GM19025 (cell line): ENCODE results near the gene NAXE.
A peak's percentile ranks its signal among the peaks of the same experiment; 100 is the strongest.
"Not testable (repeated sequence)": the region's sequence is repeated elsewhere in the genome, so short reads cannot be mapped to it uniquely, and the experiment has no call there.

ENCODE experiments used
- ATAC-seq: cut with Tn5 transposase; IDR thresholded peaks from one replicate; pipeline ENCODE4 v1.9.1; 2021; ENCODE audit warnings: mild to moderate bottlenecking, low read depth, moderate library complexity; ENCODE audit not compliant: unreplicated experiment

NAXE gene

DNA sequence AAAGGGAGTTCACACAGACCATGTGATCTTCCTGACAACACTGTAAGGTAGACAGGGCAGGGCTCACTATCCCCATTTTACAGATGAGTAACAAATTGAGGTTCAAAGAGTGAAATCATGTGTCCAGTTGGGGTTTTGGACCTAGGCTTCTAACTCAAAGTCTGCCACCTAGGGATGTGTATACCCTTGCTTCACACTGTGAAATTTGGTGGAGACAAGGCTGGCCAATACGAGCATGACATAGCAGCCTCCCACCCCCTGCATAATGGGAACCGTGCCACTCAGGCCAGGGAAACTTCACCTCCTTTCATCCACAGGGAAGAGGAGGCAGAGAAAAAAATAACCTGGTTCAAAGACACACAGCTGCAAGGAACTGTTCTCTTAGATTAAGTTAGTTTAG lies 26.1 kb upstream of the NAXE start:
- ATAC-seq = no peak

- ATAC-seq = no peak
Measured at GRCh38 chr1:156566436-156566835, 25.1 kb upstream of the NAXE start.

- ATAC-seq = no peak
Measured at GRCh38 chr1:156571261-156571852, 20.2 kb upstream of the NAXE start.

GRCh38 chr1:156571919-156572662 lies 19.5 kb upstream of the NAXE start, which contains the start of gene IQGAP3:
TSS of gene IQGAP3 (minus strand) at chr1:156572565. CDS start at chr1:156572529, 36 bp downstream.
- ATAC-seq = peak; percentile 89

- no peak for ATAC-seq
Measured at GRCh38 chr1:156572663-156573018, 18.9 kb upstream of the NAXE start.

GRCh38 chr1:156574039-156574633 lies 17.4 kb upstream of the NAXE start:
- no peak for ATAC-seq

GRCh38 chr1:156577550-156577949 lies 14.0 kb upstream of the NAXE start:
- ATAC-seq = no peak

- no peak for ATAC-seq
Measured at GRCh38 chr1:156578055-156578454, 13.5 kb upstream of the NAXE start.

DNA sequence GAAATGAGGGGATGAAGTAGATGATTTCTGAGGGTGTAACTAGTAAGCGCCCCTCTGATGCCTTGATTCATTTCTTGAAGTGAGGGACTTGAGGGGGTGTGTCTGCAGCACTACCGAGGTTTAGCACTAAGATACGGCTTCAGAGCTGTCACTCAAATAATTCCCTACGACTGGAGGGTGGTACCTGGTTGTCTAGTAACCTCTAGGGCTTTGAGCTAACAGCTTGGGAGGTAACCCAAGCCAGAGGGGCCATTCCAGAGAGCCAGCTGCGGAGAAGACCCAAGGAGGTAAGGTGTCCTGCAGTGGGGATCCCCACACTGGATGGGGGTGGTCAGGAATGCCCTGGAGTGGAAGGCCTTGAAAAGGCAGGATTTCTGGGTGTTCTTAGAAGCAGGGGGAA lies 12.1 kb upstream of the NAXE start, which contains the start of gene TTC24:
Gene TTC24 (plus strand): TSS at position 252 of the 400 bp plus-strand sequence. CDS start 1,642 bp downstream, outside the sequence.
- no peak for ATAC-seq

- no peak for ATAC-seq
Measured at GRCh38 chr1:156581661-156582387, 9.8 kb upstream of the NAXE start.

DNA sequence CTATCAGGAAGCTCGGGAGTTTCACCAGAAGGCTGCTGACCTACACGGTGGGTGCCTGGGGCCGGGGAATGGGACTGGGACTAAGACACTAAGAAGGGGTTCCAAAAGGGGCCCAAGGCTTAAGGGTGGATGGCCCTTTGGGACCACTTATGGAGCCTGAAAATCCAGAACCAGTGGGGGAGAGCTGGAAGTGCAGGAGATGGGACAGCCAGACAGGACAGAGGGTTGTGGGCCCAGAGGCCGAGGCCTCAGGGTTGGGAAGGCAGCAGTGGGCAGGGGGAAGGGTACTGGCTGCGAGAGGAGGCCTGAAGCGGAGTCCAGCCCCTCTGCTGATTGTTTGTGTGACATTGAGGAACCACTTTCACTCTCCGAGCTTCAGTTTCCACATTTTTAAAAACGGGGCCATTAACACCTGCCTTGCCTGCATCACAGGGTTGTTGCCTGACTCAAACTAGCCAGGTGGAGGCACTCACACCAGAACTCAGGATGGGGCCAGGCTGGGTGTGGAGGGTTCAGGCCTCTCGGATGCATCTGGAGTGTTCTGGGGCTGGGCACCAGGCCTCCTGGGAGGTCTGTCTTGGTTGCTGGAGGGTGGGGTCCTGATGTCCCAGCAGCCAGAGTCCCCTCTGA lies 9.1 kb upstream of the NAXE start:
- no peak for ATAC-seq

GRCh38 chr1:156583821-156584622 lies 7.6 kb upstream of the NAXE start:
- no peak for ATAC-seq

- no peak for ATAC-seq
Measured at GRCh38 chr1:156584813-156585212, 6.8 kb upstream of the NAXE start.

- no peak for ATAC-seq
Measured at GRCh38 chr1:156586323-156586722, 5.3 kb upstream of the NAXE start.

DNA sequence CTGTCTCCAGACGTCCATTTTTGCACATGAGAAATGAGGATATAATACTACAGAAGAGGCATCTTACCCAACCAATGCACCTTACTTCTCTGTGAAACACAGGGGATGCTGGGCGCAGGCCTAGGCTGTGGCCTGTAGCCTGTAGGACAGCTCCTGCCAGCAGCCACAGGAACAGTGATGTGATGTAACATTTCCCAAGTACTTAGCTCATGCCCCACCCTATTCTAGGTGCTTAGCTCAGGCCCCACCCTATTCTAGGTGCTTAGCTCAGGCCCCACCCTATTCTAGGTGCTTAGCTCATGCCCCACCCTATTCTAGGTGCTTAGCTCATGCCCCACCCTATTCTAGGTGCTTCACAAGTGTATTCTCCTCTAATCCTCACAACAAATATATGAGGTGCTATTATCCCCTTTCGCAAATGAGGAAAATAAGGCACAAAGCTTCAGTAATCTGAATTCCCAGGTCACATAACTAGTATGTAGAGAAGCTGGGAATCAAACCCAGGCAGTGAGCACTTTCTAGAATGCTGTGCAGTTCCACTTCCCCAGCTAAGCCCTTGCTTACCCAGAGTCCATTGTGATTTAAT lies 4.6 kb upstream of the NAXE start:
- ATAC-seq = no peak

- ATAC-seq = not testable (repeated sequence)
Measured at GRCh38 chr1:156587927-156588326, 3.6 kb upstream of the NAXE start.

DNA sequence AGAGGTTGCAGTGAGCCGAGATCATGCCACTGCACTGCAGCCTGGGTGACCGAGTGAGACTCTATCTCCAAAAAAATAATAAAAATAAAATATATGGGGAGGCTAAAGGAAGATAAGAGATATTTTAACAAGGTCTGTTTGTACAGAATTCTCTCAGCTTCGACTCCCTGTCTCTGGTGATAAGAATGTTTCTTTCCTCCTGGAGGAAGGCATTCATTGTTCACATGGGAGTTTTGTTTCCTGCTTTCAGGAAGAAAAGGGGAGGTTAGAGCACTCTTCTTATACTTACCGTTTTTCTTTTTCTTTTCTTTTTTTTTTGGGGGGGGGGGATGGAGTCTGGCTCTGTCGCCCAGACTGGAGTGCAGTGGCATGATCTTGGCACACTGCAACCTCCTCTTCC lies 2.0 kb upstream of the NAXE start:
- no peak for ATAC-seq

DNA sequence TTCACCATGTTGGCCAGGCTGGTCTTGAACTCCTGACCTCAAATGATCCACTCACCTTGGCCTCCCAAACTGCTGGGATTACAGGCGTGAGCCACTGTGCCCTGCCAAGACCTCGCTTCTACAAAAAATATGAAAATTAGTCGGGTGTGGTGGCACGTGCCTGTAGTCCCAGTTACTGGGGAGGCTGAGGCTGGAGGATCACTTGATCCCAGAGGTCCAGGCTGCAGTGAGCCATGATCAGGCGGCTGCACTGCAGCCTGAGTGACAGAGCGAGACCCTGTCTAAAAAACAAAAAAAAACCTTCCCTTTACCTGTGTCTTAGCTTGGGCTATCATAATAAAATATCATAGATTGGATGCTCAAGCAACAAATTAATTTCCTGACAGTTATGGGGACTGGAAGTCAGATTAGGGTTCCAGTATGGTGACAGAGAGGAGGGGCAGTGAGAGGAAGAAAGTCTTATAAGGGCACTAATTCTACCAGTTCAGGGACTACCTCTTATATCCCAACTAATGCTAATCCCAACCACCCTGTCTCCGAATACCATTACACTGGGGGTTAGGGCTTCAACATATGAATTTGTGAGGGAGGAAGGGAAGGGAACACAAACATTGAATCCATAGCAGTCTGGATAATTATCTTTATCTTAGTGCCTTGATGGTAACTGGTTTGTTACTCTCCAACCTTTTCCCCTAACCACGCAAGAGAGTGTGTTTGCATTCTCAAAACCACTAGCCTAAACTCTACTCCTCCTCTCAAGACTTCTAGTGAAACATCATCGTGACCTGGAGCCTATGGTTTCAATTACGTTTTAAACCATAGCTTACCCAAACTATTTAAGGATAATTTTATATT lies 1.0 kb upstream of the NAXE start:
- no peak for ATAC-seq

DNA sequence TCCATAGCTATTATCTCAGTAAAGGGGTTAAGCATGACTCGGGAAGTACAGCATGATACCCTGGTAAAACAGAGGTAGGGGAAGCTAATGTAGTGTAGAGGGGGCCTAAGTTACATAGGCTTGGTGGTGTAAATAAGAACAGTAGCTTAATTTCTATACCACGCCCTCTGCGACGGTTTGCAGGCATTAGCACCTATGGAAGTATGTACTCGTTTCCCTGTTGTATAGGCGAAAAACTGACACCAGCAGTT lies 470 bp upstream of the NAXE start:
- ATAC-seq = no peak
